GM18526 (cell line): Measurements from ENCODE around the gene GSTM4.

Source experiments
- POLR2A ChIP-seq: IDR thresholded peaks from 3 replicates; pipeline ENCODE4 v1.6.1; 2011; ENCODE audit not compliant: insufficient read length; ENCODE audit errors: extremely low read depth

The GSTM4 gene

DNA sequence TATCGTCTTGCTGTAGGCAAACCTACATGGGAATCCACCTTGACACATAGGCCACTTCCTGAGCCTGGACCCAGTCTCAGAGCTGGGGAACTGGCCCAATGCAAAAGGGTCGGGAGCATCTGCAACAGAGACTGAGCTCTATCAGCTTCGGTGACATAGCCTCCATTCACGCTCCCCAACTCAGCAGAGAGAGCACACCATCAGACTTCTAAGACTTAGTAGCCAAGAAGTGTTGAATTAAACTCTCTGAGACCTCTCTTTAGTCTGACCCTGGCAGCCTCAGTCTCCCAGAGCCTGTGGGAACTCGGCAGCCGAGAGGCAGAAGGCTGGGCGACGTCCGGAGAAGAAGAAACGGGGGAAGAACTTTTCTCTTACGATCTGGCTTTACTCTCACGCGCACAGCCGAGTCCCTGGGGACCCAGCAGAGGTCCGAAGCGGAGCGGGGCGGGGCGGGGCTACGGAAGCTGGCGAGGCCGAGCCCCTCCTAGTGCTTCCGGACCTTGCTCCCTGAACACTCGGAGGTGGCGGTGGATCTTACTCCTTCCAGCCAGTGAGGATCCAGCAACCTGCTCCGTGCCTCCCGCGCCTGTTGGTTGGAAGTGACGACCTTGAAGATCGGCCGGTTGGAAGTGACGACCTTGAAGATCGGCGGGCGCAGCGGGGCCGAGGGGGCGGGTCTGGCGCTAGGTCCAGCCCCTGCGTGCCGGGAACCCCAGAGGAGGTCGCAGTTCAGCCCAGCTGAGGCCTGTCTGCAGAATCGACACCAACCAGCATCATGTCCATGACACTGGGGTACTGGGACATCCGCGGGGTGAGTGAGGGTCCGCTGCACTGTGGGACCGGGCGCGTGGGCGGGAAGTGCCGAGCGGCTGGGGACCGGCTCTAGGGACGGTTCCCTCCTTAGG lies at the start of gene GSTM4:
TSS of gene GSTM4 (plus strand) at position 485 of the 905 bp plus-strand sequence. CDS start at position 776, 291 bp downstream.
- TF ChIP-seq POLR2A = peak; percentile 55

DNA sequence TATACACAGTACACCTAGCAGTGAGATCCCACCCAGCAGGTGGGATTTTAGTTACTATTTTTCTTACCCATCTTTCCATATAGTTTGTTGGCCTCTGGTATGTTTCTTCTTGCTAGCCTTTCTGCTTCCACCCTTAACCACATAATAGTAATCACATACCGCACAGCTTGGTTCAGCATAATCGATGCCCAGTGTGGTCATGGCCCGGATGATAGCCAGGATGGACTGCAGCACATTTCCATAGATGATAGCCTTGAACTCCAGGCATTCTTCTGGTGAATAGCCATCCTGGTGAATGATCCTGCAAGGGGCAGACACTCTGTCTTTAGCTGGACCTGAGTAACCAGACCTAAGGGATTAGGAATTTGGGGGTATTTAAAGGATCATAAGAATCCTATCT lies 46.0 kb upstream of the GSTM4 start:
- no peak for TF ChIP-seq POLR2A

DNA sequence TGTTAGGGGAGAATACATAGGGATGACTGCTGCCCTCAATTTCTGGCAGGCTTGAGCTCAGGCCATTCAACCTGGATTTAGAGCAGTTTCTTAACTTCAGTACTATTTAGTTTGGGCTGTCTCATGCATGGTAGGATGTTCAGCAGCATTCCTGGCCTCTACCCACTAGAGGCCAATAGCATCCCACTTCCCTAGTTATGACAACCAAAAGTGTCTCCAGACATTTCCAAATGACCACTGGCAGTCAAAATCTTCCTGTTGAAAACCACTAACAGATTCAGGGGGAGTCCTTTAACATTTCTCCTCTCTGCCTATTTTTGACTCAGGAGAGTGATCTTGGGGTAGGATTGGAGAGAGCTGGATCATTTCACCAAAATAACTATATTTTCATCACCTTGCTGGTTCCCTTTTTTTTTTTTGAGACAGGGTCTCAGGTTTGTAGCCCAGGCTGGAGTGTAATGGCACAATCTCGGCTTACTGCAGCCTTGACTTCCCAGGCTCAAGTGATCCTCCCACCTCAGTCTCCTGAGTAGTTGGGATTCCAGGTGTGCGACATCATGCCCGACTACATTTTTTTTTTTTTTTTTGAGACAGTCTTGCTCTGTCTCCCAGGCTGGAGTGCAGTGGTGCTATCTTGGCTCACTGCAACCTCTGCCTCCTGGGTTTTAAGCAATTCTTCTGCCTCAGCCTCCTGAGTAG lies 45.1 kb upstream of the GSTM4 start:
- TF ChIP-seq POLR2A = no peak

DNA sequence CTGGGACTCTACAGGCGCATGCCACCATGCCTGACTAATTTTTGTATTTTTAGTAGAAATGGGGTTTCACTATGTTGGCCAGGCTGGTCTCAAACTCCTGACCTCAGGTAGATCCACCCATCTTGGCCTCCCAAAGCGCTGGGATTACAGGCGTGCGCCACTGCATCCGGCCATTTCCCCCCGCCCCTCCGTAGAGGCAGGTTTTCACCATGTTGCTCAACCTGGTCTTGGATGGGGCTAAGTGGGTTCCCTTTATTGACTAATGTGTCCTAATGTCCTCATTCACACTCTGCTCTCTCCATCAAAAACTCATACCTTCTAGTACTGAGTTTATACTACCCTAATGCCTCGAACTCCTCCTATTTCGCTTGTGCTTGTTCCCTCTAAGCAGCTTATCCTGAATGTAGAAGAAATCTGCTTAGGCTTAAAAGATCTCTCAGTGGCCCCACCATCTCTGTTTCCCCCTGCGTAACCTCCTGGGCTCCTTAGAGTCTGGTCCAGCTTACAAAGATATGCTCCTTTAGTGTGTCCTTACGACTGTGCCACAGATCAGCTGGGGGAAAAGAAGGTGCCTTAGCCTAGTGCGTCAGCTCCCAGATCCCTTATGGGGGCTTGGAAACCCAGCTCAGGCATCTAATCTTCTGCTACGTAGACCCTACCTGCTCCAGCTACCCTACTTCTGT lies 44.5 kb upstream of the GSTM4 start:
- no peak for TF ChIP-seq POLR2A

DNA sequence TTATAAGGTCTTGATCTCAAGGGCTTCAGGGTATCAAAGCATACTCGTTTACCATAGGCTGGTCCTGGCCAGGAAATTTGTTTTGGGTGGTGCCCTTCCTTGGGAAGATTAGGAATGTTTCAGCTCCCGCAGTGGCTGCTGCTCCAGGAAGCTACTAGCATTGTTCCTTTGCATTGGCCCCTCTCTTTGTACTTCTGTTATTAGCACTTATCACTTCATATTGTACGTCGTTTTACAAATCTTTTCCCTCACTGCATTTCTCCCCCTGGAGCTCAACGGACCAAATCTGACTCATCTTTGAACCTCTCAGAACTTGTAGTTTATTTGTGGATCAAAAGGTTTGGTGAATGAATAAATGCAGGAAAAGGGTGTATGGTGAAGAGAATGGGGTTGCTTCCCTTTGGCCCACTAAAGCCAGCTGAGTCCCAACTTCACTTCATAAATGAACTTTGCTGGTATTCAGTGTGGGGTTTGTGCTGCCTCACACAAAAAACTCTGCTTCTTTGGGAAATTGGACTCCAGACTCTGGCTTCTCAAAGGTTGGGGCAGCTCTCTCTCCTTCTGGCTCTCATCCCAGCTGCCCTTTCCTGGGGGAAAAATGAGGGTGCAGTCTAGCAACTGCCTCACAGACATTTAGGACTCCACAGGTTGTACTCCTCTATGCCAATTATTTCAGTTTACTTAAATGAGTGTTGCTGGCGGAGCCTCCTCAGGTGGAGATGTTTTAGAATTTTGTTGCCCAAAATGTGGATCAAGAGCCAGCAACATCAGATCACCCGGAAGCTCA lies 42.3 kb upstream of the GSTM4 start:
- TF ChIP-seq POLR2A = no peak

DNA sequence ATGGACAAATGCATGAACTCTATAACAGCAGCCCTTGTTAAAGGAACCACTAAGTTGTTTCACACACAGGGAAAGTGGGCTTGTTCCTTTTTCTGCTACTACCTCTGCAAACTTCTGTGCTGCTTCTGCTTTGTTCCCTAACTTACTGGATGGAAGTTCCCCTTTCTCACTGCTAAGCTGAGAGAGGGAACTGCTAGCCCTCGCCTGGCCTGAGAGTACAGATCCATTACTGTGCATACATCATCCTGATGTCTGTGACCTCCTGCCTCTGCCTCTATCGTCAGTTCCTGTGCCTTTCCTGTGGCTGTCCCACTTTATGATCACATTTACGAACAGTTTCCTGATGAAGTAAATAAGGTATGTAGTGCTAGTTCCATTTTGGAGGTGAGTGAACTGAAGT lies 40.0 kb upstream of the GSTM4 start:
- no peak for TF ChIP-seq POLR2A

DNA sequence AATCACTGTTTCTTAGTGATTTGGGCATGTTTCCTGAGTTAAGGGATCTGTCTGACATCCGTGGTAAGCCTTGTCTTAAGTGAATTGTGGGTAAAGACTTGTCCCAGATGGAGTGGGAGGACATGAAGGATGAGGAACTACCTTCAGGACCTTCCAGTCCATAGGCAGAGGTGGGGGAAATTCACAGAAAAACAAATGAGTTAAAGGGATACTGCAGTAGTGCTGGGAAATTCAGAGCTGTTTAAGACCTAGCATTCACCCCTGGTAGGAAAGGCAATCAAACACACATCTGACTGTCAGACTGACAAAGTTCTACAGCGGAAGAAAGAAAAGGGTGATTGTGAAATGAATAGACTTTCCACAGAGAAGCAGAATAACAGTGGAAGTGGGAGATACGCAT lies 39.5 kb upstream of the GSTM4 start:
- no peak for TF ChIP-seq POLR2A

DNA sequence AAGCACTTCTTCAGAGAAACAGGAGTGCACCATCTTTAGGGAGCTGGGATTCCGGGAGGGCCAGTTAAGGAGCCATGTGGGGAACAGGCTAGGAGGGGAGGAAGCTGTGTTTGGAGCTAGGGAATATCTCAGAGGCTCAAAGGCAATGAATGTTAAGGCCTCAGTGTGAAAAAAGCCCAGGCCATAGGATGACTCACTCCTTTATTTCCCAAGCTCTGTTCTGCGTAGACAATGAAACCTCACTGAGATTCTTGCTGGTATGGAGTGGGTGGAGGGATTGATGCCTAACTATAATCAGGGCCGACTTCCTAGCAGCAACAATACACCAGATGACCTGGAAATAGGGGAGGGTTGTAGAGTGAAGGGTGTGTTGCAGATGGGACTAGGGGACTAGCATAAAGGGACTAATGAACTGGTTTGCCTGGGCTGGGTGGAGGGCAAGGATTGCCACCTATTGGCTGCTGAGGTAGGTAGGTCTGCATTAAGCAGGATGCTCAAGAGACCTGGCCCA lies 38.6 kb upstream of the GSTM4 start:
- no peak for TF ChIP-seq POLR2A

DNA sequence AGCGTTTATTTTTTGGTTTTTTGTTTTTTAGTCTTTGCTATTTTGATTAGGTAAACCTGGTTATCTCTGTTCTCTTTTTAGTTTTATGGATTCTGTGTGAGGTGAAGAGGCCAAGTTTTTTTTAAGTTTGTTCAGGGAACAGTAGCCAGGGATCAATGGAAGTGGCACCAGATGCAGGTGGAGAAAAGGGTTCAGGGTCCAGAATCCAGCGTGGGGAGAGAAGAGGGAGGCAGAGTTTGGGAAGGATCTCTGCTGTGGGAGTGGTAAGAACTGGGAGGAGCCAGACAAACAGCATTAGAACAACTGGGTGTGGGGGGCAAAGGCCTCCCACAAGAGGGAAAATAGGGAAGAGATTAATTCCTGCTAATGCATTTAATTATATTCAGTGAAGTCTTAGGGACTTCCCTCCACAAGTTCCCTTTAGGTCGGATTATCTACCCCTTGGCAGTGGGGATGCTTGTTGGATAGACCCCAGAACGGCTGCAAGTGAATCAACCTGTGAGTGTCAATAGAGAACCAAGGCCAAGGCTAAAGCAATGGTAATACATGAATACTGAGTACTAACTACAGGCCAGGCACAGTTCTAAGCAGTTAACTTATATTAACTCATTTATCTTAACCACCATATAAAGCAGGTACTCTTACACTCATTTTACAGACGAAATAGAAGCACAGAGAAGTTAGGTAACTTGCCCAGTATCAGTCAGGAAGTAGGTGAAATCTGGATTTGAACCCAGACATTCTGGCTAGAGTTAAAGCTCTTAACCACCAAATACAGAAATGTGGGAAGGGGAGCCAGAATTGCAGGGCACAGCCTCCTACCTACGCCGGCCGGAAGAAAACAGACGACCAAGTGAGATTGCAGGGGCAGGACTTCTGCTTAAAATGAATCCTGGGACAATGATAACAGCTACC lies 37.0 kb upstream of the GSTM4 start:
- no peak for TF ChIP-seq POLR2A

DNA sequence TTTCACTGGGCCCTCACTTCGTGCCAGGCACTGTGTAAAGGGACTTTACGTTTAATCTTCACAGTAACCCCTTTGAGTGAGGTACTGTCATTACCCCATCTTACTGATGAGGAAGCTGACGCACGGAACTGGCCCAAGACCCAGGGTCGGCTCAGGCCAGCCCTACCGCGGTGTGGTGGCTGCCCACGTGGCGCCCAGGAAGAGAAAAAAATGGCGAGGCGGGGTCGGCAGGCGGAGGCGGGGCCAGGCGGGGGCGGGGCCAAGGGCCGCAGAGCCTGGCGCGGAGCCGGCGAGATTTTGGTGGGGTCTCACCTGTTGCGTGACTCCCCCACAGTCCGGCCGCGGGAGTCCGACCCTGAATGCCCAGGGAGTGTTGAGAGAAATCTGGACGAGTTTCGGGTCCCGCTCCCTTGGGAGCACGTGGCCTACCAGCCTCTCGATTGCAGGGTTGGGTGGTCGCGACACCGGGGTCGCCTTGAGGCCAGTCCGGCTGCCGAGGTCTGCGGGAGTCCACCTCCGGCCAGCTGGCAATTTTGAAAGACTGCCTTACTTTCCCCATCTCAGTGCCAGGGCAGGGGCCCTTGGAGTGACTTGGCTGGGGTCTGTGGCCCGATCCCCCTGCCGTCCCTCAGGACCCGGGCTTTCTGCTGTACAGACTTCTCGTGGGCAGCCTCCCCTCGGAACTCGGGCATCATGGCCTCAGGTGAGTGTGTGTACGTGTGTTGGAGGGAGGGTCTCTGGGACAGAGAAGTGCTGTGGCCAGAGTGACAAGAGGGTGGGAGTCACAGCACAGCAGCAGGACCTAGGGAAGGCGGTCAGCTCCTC lies 36.1 kb upstream of the GSTM4 start, which contains the start of the genes AMPD2 and GNAT2:
TSS of gene AMPD2 (plus strand) at position 262 of the 825 bp plus-strand sequence. CDS start 1,339 bp downstream, outside the sequence.
TSS of gene GNAT2 (minus strand) at position 41 of the 825 bp plus-strand sequence. CDS start 6,746 bp downstream, outside the sequence.
- TF ChIP-seq POLR2A = peak; percentile 77

DNA sequence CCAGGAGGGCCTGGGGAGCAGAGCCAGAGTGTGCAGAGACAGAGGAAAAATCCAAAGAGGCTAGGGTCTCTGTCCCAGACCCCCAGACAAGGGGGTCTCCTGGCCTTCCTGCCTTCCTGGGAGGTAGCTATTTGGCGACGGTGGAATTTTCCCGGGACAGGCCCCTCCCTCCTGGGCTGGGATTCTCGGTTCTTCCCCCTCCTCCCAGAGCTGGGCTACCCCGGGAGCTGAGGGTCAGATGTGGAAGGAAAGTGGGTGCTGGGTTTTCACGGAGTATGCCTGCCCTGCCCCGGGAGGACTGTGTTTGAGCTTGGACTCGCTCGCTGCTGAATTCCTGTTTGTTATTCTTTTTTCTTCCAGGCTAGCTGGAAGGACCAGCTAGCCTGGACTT lies 35.5 kb upstream of the GSTM4 start:
- no peak for TF ChIP-seq POLR2A

DNA sequence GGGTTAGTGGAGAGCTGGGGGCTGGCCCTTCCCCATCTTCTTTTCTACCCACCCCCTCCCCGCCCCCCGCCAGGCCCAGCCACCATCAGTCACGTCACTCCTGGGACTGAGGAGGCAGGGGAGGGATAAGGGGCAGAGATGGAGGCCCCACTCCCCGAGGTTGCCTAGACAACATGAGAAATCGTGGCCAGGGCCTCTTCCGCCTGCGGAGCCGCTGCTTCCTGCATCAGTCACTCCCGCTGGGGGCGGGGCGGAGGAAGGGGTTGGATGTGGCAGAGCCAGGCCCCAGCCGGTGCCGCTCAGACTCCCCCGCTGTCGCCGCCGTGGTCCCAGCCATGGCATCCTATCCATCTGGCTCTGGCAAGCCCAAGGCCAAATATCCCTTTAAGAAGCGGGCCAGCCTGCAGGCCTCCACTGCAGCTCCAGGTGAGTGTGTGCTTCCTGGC lies 35.0 kb upstream of the GSTM4 start:
- TF ChIP-seq POLR2A = no peak

DNA sequence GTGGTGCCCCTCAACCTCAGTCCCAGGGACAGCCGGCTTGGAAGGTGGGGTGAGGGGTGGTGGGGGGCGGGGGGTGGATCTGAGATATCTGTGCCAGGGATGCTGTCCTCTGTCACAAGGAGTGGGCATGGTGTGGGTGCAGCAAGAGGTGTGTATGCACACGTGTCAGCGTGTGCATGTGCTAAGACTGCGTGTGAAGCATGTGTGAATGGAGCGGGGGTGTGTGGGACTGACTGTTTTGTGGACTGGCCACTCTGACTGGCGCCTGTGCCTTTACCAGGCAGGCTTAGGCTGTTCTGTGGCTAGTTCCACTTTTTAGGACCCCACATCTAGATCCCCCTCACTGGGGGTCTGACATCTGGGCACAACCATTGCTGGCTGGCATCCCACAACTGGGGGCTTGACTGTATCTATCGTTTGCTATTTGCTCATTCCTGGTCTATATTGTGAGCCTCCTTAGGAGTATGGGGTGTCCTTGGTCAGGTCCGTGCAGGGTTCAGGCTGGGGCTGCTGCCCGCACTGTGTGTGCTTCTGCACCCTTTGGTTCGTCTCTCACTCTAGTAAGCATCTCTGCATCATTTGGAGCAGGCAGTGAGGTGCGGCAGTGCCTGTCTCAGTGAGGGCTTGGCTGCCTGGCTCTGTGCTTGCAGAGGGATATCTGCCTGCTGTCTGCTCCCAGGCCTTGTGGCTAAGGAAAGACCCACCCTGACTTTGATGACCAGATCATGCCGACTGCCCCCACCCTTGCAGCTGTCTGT lies 34.3 kb upstream of the GSTM4 start:
- TF ChIP-seq POLR2A = no peak
